Purkinje cell (primary cell): ENCODE results near the gene SSR2. TPM values are rescaled to one million over a fixed set of nuclear protein-coding genes. Genes with fewer than 3 reads are reported as not detected.

Experiments
- polyA plus RNA-seq: library from polyadenylated mRNA; unstranded; fragments of >200 nt; fragmentation: Nextera tagmentation; gene quantifications from 2 replicates; pipeline ENCODE4 v1.2.1, GENCODE V29; 2014

SSR2 gene
- 276 and 311 TPM in 2 replicates for polyA plus RNA-seq

DNA sequence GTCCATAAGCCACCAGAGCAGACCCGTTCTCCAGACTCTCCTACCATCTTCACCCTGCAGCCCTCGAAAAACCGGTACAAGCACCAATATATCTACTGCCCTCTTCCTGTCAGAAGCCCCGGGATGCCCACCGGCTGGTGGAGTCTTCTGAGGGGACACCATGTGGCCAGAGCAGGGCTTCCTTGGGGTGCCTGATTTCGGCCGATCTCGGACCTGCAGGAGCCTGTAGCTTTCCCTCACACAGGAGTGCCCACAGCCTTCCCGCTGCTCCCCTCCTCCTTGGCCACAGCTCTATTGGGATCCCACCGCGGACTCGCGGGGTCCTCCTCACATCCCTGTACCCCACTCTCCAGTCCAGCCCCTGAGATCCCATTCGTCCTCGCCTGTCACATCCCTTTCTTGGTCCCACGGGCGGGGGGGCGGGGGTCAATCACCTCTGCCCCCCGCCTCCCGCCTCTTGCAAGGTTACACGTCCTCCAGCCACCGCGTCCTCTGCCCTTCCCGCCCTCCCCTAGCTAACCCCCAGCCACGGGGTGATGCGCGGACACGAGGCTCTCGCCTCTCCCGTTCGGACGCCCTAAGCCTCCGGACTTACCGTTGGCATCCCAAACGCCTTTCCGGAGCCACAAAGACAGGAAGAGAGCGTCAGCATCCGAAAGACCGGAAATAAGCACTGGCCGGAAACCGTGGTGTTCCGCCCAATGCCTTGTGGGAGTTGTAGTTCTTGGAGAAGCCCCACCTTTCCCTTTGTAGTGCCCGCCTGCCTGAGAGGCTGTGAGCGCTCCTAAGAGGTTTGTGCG lies at the start of gene SSR2:
Gene SSR2 (minus strand): TSS at position 659 of the 800 bp plus-strand sequence. CDS start 784 bp downstream, outside the sequence.

DNA sequence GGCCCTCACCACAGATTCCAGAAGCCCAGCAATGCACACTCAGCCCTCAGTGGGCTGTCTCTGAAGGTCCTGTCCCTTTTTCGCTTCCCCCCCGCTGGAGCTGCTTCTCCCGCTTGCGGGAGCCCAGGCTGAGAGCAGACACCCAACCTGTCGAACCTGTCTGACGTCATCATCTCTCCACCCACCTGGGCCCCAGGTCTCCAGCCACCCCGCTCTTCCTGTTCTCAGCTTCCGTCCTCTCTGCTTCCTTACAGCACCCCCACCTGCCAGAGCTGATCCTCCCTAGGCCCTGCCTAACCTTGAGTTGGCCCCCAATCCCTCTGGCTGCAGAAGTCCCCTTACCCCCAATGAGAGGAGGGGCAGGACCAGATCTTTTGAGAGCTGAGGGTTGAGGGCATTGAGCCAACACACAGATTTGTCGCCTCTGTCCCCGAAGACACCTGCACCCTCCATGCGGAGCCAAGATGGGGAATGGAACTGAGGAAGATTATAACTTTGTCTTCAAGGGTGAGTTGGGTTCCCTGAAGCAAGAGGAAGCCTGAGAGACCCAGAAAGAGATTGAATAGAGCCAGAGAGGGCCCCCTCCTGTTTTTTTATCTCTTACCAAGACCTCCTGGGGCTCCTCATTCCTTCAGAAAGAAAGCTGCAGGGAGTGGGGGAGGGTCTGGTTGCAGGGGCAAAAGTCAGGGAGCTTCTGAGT lies 40.3 kb upstream of the SSR2 start, which contains the start of gene RAB25:
Gene RAB25 (plus strand): TSS at position 224 of the 700 bp plus-strand sequence. CDS start 241 bp downstream, at position 465.

DNA sequence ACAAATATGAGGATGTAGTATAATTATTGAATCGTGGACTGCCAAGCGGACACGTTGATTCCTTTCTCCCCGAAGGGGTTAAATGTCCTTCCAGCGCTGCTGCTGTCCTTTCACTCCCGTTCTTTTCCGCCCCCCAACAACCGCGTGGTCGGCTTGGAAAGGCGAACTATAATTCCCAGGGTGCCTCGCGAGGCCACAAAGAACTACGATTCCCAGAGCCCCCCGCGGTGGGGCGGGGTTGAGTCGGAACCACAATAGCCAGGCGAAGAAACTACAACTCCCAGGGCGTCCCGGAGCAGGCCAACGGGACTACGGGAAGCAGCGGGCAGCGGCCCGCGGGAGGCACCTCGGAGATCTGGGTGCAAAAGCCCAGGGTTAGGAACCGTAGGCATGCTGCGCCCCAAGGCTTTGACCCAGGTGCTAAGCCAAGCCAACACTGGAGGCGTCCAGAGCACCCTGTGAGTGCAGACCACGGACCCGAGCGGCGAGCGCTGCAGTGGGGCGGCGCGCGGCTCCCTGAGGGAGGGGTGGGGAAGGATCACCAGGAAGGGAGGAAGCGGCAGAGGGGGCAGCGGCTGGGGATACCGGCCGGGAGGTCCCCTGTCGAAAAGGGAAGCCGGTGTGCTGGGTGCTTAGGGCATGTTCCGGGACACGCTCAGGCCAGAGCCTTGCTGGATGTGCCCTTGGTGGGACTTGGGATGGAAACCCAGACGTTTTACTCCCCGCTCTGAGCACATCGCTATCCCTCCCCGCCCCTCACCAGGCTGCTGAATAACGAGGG lies 33.9 kb upstream of the SSR2 start, which contains the start of gene LAMTOR2:
Gene LAMTOR2 (plus strand): TSS at position 283 of the 781 bp plus-strand sequence. CDS start 108 bp downstream, at position 391.

GRCh38 chr1:156053768-156054499 lies 33.2 kb upstream of the SSR2 start, which contains the start of gene UBQLN4:
Gene UBQLN4 (minus strand): TSS chr1:156053798. CDS start chr1:156053701, 97 bp downstream.

DNA sequence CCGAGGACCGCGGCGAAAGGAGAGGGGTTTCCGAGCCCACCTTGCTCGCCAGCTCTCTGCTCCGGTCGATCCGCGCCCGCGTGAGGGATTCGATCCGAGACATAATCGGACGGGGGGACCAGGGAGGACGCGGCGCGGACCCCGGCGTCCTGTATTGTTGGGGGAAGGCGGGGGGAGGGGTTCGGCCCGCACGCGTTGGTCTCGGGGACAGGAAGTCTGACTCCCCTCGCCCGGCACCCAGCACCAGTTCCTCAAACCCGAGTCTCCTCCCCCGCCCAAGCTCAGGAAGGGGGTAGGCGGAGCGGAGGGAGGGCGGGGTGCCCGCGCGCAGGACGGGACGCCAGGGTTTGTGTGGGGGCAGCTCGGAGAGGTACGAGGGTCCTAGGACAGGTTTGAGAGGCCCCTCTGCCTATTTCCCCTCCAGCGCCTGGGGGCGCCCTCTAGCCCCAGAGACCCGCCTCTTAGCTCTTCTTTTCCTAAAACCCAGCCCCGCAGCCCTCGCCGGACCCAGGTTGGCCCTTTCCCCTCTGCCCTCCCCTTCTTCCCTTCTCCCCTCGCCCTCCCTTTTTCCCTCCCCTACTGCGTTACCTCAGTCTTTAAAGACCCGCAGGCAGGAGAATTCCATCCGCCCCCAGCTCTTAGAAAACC lies 42.3 kb downstream of the SSR2 start, which contains the start of gene ARHGEF2:
Gene ARHGEF2 (minus strand): TSS at position 223 of the 648 bp plus-strand sequence. CDS start 120 bp downstream, at position 103.

Other genes with a start within 250 kb of the SSR2 start
- 36.7 and 62.5 TPM in 2 replicates for gene GON4L, start 163.7 kb downstream of the SSR2 start, polyA plus RNA-seq
- 166 and 187 TPM in 2 replicates for gene SYT11, start 161.4 kb downstream of the SSR2 start, polyA plus RNA-seq
- 5.6 and 10.0 TPM in 2 replicates for gene RIT1, start 109.6 kb downstream of the SSR2 start, polyA plus RNA-seq
- 21.1 and 23.4 TPM in 2 replicates for gene KHDC4, start 86.5 kb downstream of the SSR2 start, polyA plus RNA-seq
- not detected in 2 replicates for gene RXFP4, start 79.3 kb downstream of the SSR2 start, polyA plus RNA-seq
- 14.2 and 16.3 TPM in 2 replicates for gene ARHGEF2, start 42.4 kb downstream of the SSR2 start, polyA plus RNA-seq
- 4.6 and 6.4 TPM in 2 replicates for gene UBQLN4, start 32.8 kb upstream of the SSR2 start, polyA plus RNA-seq
- 251 and 289 TPM in 2 replicates for gene LAMTOR2, start 33.8 kb upstream of the SSR2 start, polyA plus RNA-seq
- 1.9 TPM in 1 of 2 replicates, not detected in the other for gene RAB25, start 40.2 kb upstream of the SSR2 start, polyA plus RNA-seq
- gene MEX3A, start 61.5 kb upstream of the SSR2 start, polyA plus RNA-seq: not detected in 2 replicates
- gene LMNA, start 93.8 kb upstream of the SSR2 start, polyA plus RNA-seq: 0.99 and 2.1 TPM in 2 replicates
- gene SEMA4A, start 132.6 kb upstream of the SSR2 start, polyA plus RNA-seq: 0.15 and 2.8 TPM in 2 replicates
- gene SLC25A44, start 173.2 kb upstream of the SSR2 start, polyA plus RNA-seq: 8.0 and 20.7 TPM in 2 replicates
- gene PMF1, start 192.1 kb upstream of the SSR2 start, polyA plus RNA-seq: 5.2 and 18.5 TPM in 2 replicates
- gene BGLAP, start 221.2 kb upstream of the SSR2 start, polyA plus RNA-seq: not detected in 2 replicates
- 0.20 and 1.6 TPM in 2 replicates for gene PAQR6, start 227.1 kb upstream of the SSR2 start, polyA plus RNA-seq